ENCODE results near the gene RDH13. TPM values are rescaled to one million over a fixed set of nuclear protein-coding genes. Genes with fewer than 3 reads are reported as not detected.
"Not testable (repeated sequence)": the region's sequence is repeated elsewhere in the genome, so short reads cannot be mapped to it uniquely, and the experiment has no call there.

The RDH13 gene
- total RNA-seq, 1 donor from 2014 or later: 10.9 TPM

GRCh38 chr19:55044771-55045716 lies 17.9 kb downstream of the RDH13 start:
- no peak for DNase-seq (ENCODE audit: low read depth in 2 of 2)

GRCh38 chr19:55044286-55044685 lies 18.7 kb downstream of the RDH13 start:
- no peak for DNase-seq (ENCODE audit: low read depth in 2 of 2)

- DNase-seq (ENCODE audit: low read depth in 2 of 2): no peak
Measured at GRCh38 chr19:55042688-55043087, 20.3 kb downstream of the RDH13 start.

GRCh38 chr19:55042344-55042678 lies 20.6 kb downstream of the RDH13 start:
- no peak for DNase-seq (ENCODE audit: low read depth in 2 of 2)

- peak; percentile 59 to 75 for DNase-seq (ENCODE audit: low read depth in 2 of 2)
Measured at GRCh38 chr19:55041627-55042343, 21.2 kb downstream of the RDH13 start.

- no peak for DNase-seq (ENCODE audit: low read depth in 2 of 2)
Measured at GRCh38 chr19:55041244-55041626, 21.7 kb downstream of the RDH13 start.

- not testable (repeated sequence) for DNase-seq (ENCODE audit: low read depth in 2 of 2)
Measured at GRCh38 chr19:55040654-55041053, 22.3 kb downstream of the RDH13 start.

- DNase-seq (ENCODE audit: low read depth in 2 of 2): not testable (repeated sequence)
Measured at GRCh38 chr19:55037603-55038002, 25.3 kb downstream of the RDH13 start.

- no peak for DNase-seq (ENCODE audit: low read depth in 2 of 2)
Measured at GRCh38 chr19:55036058-55036457, 26.9 kb downstream of the RDH13 start.

- DNase-seq (ENCODE audit: low read depth in 2 of 2): no peak
Measured at GRCh38 chr19:55034751-55035150, 28.2 kb downstream of the RDH13 start.

- DNase-seq (ENCODE audit: low read depth in 2 of 2): not testable (repeated sequence)
Measured at GRCh38 chr19:55032976-55033643, 29.8 kb downstream of the RDH13 start.

GRCh38 chr19:55032170-55032800 lies 30.7 kb downstream of the RDH13 start:
- DNase-seq (ENCODE audit: low read depth in 2 of 2): no peak

- DNase-seq (ENCODE audit: low read depth in 2 of 2): no peak
Measured at GRCh38 chr19:55031178-55031577, 31.8 kb downstream of the RDH13 start.

GRCh38 chr19:55028757-55029156 lies 34.2 kb downstream of the RDH13 start:
- no peak for DNase-seq (ENCODE audit: low read depth in 2 of 2)

GRCh38 chr19:55027472-55028337 lies 35.2 kb downstream of the RDH13 start:
- no peak for DNase-seq (ENCODE audit: low read depth in 2 of 2)

- DNase-seq (ENCODE audit: low read depth in 2 of 2): not testable (repeated sequence)
Measured at GRCh38 chr19:55027140-55027471, 35.8 kb downstream of the RDH13 start.

GRCh38 chr19:55024111-55024510 lies 38.8 kb downstream of the RDH13 start:
- DNase-seq (ENCODE audit: low read depth in 2 of 2): no peak

GRCh38 chr19:55020351-55020750 lies 42.6 kb downstream of the RDH13 start:
- DNase-seq (ENCODE audit: low read depth in 2 of 2): not testable (repeated sequence)

- no peak for DNase-seq (ENCODE audit: low read depth in 2 of 2)
Measured at GRCh38 chr19:55018633-55019032, 44.3 kb downstream of the RDH13 start.

GRCh38 chr19:55018216-55018615 lies 44.7 kb downstream of the RDH13 start:
- no peak for DNase-seq (ENCODE audit: low read depth in 2 of 2)

- no peak for DNase-seq (ENCODE audit: low read depth in 2 of 2)
Measured at GRCh38 chr19:55016017-55016416, 46.9 kb downstream of the RDH13 start.

All from dermis microvascular lymphatic vessel endothelial cell (primary cell).